ENCODE results near the gene PIGO.

PIGO gene

GRCh38 chr9:35067056-35067455 lies 29.3 kb downstream of the PIGO start:
- TF ChIP-seq CTCF (IDR thresholded peaks at IDR 0.05; ENCODE audit: low read depth, low read length, missing control alignments), result no peak
- DNase-seq (ENCODE audit: extremely low read depth, low read depth), result no peak
- no peak overlapping the region for H3K4me3 ChIP-seq (replicated peaks; ENCODE audit: low read depth, low read length)

- no peak for DNase-seq (ENCODE audit: extremely low read depth, low read depth)
- TF ChIP-seq CTCF (IDR thresholded peaks at IDR 0.05; ENCODE audit: low read depth, low read length, missing control alignments), result no peak
- H3K4me3 ChIP-seq (replicated peaks; ENCODE audit: low read depth, low read length), result no peak overlapping the region
Measured at GRCh38 chr9:35060548-35061207, 35.7 kb downstream of the PIGO start.

DNA sequence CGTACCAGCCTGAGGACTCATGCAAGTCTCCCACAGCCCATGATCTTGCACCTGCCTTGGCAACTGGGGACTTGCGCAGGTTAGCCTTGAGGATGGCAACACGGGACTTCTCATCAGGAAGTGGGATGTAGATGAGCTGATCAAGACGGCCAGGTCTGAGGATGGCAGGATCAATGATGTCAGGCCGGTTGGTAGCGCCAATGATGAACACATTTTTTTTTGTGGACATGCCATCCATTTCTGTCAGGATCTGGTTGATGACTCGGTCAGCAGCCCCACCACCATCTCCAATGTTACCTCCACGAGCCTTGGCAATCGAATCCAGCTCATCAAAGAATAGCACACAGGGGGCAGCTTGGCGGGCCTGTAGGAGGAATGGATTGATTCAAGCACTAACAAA lies 37.0 kb downstream of the PIGO start:
- no peak for DNase-seq (ENCODE audit: extremely low read depth, low read depth)
- no peak overlapping the region for H3K4me3 ChIP-seq (replicated peaks; ENCODE audit: low read depth, low read length)
- TF ChIP-seq CTCF (IDR thresholded peaks at IDR 0.05; ENCODE audit: low read depth, low read length, missing control alignments), result no peak

DNA sequence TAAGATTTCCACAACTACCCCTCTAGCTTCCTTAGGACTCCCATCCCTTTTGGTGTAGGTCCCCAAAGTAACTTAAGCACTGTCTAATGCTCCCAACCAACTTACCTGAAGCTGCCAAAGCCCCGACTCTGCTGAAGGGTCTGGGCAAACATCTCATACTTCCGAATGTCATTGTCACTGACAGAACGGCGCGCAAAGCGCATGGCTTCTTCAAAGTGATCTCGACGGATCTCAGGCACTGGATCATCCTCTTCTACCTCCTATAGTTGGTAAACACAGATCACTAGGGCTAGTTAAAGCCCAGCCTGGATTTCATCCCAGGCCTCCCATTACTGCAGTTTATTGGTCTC lies 39.1 kb downstream of the PIGO start:
- TF ChIP-seq CTCF (IDR thresholded peaks at IDR 0.05; ENCODE audit: low read depth, low read length, missing control alignments), result no peak
- no peak for DNase-seq (ENCODE audit: extremely low read depth, low read depth)
- no peak overlapping the region for H3K4me3 ChIP-seq (replicated peaks; ENCODE audit: low read depth, low read length)

GRCh38 chr9:35056571-35057270 lies 39.7 kb downstream of the PIGO start:
- no peak overlapping the region for H3K4me3 ChIP-seq (replicated peaks; ENCODE audit: low read depth, low read length)
- DNase-seq (ENCODE audit: extremely low read depth, low read depth), result no peak
- TF ChIP-seq CTCF (IDR thresholded peaks at IDR 0.05; ENCODE audit: low read depth, low read length, missing control alignments), result no peak

- no peak overlapping the region for H3K4me3 ChIP-seq (replicated peaks; ENCODE audit: low read depth, low read length)
- DNase-seq (ENCODE audit: extremely low read depth, low read depth), result no peak
- TF ChIP-seq CTCF (IDR thresholded peaks at IDR 0.05; ENCODE audit: low read depth, low read length, missing control alignments), result no peak
Measured at GRCh38 chr9:35054871-35055644, 41.3 kb downstream of the PIGO start.

Data from HFF-Myc (cell line).